GM12891 (cell line): ENCODE data around the gene TRIP6.

Experiments used
- PAX5 ChIP-seq: IDR thresholded peaks from 2 replicates; pipeline ENCODE4 v1.6.1; 2011; ENCODE audit warnings: low read length, moderate library complexity, mild to moderate bottlenecking; ENCODE audit not compliant: insufficient read depth, severe bottlenecking
- POLR2A ChIP-seq: IDR thresholded peaks from 2 replicates; pipeline ENCODE4 v1.6.1; 2011; ENCODE audit warnings: low read depth, low read length, control low read depth
- POLR2AphosphoS5 ChIP-seq: IDR thresholded peaks from 2 replicates; pipeline ENCODE4 v1.6.1; 2011; ENCODE audit warnings: low read depth, low read length, control low read depth
- TAF1 ChIP-seq: IDR thresholded peaks from 2 replicates; pipeline ENCODE4 v1.6.1; 2011; ENCODE audit warnings: low read depth, low read length, control low read depth

- TF ChIP-seq POLR2A (no peak), POLR2AphosphoS5 (no peak), PAX5 (no peak), TAF1 (no peak)
These were observed 34.9 kb upstream of the TRIP6 start for GRCh38 chr7:100832281-100832633.
